ENCODE results near the gene PCK2. TPM values are rescaled to one million over a fixed set of nuclear protein-coding genes. Genes with fewer than 3 reads are reported as not detected.

The PCK2 gene
- polyA plus RNA-seq, 1 donor from 2014 or later, result 1.2 TPM

DNA sequence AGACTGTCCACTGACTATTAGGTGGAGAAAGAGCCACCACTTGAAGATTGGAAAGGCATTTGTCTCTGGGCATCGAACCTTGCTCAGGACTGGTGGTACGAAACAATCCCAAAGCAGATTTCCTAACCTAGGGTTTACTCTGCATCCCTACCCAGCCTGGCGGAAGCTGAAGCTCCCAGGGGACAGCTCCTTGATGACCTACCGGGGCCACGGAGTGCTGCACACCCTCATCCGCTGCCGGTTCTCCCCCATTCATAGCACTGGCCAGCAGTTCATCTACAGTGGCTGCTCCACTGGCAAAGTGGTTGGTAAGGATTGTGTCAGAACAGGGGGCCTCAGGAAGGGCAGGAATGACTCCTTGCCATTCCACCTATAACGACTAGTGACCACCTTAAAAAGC, 27.1 kb downstream of the PCK2 start:
- TF ChIP-seq POLR2AphosphoS5 (IDR thresholded peaks at IDR 0.05) (no peak), SMC3 (conservative IDR thresholded peaks at IDR 0.05; ENCODE audit: poor library complexity) (no peak), REST (IDR thresholded peaks at IDR 0.05; ENCODE audit: borderline replicate concordance) (no peak), EZH2 (IDR thresholded peaks at IDR 0.05; ENCODE audit: borderline replicate concordance, insufficient read depth, low read length, poor library complexity, severe bottlenecking) (no peak), TAF1 (IDR thresholded peaks at IDR 0.05; ENCODE audit: low read depth) (no peak), MXI1 (conservative IDR thresholded peaks at IDR 0.05; ENCODE audit: poor library complexity, severe bottlenecking) (no peak), RAD21 (conservative IDR thresholded peaks at IDR 0.05) (no peak), EP300 (conservative IDR thresholded peaks at IDR 0.05; ENCODE audit: poor library complexity, severe bottlenecking) (no peak)
- TF ChIP-seq, protein P1, sequence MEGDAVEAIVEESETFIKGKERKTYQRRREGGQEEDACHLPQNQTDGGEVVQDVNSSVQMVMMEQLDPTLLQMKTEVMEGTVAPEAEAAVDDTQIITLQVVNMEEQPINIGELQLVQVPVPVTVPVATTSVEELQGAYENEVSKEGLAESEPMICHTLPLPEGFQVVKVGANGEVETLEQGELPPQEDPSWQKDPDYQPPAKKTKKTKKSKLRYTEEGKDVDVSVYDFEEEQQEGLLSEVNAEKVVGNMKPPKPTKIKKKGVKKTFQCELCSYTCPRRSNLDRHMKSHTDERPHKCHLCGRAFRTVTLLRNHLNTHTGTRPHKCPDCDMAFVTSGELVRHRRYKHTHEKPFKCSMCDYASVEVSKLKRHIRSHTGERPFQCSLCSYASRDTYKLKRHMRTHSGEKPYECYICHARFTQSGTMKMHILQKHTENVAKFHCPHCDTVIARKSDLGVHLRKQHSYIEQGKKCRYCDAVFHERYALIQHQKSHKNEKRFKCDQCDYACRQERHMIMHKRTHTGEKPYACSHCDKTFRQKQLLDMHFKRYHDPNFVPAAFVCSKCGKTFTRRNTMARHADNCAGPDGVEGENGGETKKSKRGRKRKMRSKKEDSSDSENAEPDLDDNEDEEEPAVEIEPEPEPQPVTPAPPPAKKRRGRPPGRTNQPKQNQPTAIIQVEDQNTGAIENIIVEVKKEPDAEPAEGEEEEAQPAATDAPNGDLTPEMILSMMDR (IDR thresholded peaks at IDR 0.05; ENCODE audit: poor library complexity, severe bottlenecking), result no peak
- Histone ChIP-seq H3F3A (ENCODE audit: insufficient read depth, low read length, poor library complexity, severe bottlenecking) (no peaks in the 10 kb centered on the region), H2AFZ (ENCODE audit: low read depth, low read length) (no peak overlapping the region), H3K27me3 (ENCODE audit: insufficient read depth, low read depth, low read length) (no peaks in the 10 kb centered on the region), H3K9me2 (ENCODE audit: insufficient read depth, low read length) (no peaks in the 10 kb centered on the region), H3K4me3 (ENCODE audit: low read length) (no peak overlapping the region), H4K20me1 (ENCODE audit: insufficient read depth) (no peaks in the 10 kb centered on the region), H3K27ac (ENCODE audit: low read length) (no peak overlapping the region), H3K9ac (ENCODE audit: low read length) (no peak overlapping the region), H3K79me2 (replicated peaks; ENCODE audit: insufficient read depth, low read length) (peaks cover 3% of the 10 kb centered on the region), H3K36me3 (ENCODE audit: insufficient read depth, low read length) (no peaks in the 10 kb centered on the region), H3K4me2 (ENCODE audit: low read length) (no peak overlapping the region), H3K9me3 (ENCODE audit: low read length) (no peaks in the 10 kb centered on the region)

GRCh38 chr14:24122416-24122815, 28.3 kb downstream of the PCK2 start:
- no peak overlapping the region for H2AFZ ChIP-seq (ENCODE audit: low read depth, low read length)
- no peak overlapping the region for H3K4me2 ChIP-seq (ENCODE audit: low read length)
- H3K9me3 ChIP-seq (ENCODE audit: low read length), result no peaks in the 10 kb centered on the region
- no peak overlapping the region for H3K9ac ChIP-seq (ENCODE audit: low read length)
- no peaks in the 10 kb centered on the region for H3K27me3 ChIP-seq (ENCODE audit: insufficient read depth, low read depth, low read length)
- H3K4me3 ChIP-seq (ENCODE audit: low read length), result no peak overlapping the region
- no peaks in the 10 kb centered on the region for H3F3A ChIP-seq (ENCODE audit: insufficient read depth, low read length, poor library complexity, severe bottlenecking)
- no peaks in the 10 kb centered on the region for H3K36me3 ChIP-seq (ENCODE audit: insufficient read depth, low read length)
- no peaks in the 10 kb centered on the region for H3K9me2 ChIP-seq (ENCODE audit: insufficient read depth, low read length)
- TF ChIP-seq EZH2 (IDR thresholded peaks at IDR 0.05; ENCODE audit: borderline replicate concordance, insufficient read depth, low read length, poor library complexity, severe bottlenecking) (no peak), RAD21 (conservative IDR thresholded peaks at IDR 0.05) (no peak)
- H3K79me2 ChIP-seq (replicated peaks; ENCODE audit: insufficient read depth, low read length), result no peaks in the 10 kb centered on the region
- no peaks in the 10 kb centered on the region for H4K20me1 ChIP-seq (ENCODE audit: insufficient read depth)
- H3K27ac ChIP-seq (ENCODE audit: low read length), result no peak overlapping the region

DNA sequence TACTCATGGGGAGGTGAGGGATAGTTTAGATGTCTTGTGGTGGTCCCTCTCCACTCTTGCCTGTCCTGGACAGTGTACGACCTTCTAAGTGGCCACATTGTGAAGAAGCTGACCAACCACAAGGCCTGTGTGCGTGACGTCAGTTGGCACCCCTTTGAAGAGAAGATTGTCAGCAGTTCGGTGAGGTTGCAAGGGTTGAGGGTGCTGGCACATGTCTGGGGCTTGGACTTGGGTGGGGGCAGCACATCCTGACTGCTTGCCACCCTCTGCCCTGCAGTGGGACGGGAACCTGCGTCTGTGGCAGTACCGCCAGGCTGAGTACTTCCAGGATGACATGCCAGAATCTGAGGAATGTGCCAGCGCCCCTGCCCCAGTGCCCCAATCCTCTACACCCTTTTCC, 28.8 kb downstream of the PCK2 start:
- TF ChIP-seq, protein P1 (IDR thresholded peaks at IDR 0.05; ENCODE audit: poor library complexity, severe bottlenecking), result no peak
- TF ChIP-seq EZH2 (IDR thresholded peaks at IDR 0.05; ENCODE audit: borderline replicate concordance, insufficient read depth, low read length, poor library complexity, severe bottlenecking) (no peak), TAF1 (IDR thresholded peaks at IDR 0.05; ENCODE audit: low read depth) (no peak), SMC3 (conservative IDR thresholded peaks at IDR 0.05; ENCODE audit: poor library complexity) (no peak), POLR2AphosphoS5 (IDR thresholded peaks at IDR 0.05) (no peak), MXI1 (conservative IDR thresholded peaks at IDR 0.05; ENCODE audit: poor library complexity, severe bottlenecking) (no peak), REST (IDR thresholded peaks at IDR 0.05; ENCODE audit: borderline replicate concordance) (no peak), EP300 (conservative IDR thresholded peaks at IDR 0.05; ENCODE audit: poor library complexity, severe bottlenecking) (no peak)
- H3K9ac ChIP-seq (ENCODE audit: low read length), result no peak overlapping the region
- no peaks in the 10 kb centered on the region for H4K20me1 ChIP-seq (ENCODE audit: insufficient read depth)
- H3F3A ChIP-seq (ENCODE audit: insufficient read depth, low read length, poor library complexity, severe bottlenecking), result no peaks in the 10 kb centered on the region
- no peak overlapping the region for H3K4me3 ChIP-seq (ENCODE audit: low read length)
- H3K36me3 ChIP-seq (ENCODE audit: insufficient read depth, low read length), result no peaks in the 10 kb centered on the region
- H3K27ac ChIP-seq (ENCODE audit: low read length), result no peak overlapping the region
- H3K79me2 ChIP-seq (replicated peaks; ENCODE audit: insufficient read depth, low read length), result no peaks in the 10 kb centered on the region
- no peaks in the 10 kb centered on the region for H3K27me3 ChIP-seq (ENCODE audit: insufficient read depth, low read depth, low read length)
- H2AFZ ChIP-seq (ENCODE audit: low read depth, low read length), result no peak overlapping the region
- no peak overlapping the region for H3K4me2 ChIP-seq (ENCODE audit: low read length)
- no peaks in the 10 kb centered on the region for H3K9me3 ChIP-seq (ENCODE audit: low read length)
- no peaks in the 10 kb centered on the region for H3K9me2 ChIP-seq (ENCODE audit: insufficient read depth, low read length)

Data from neural cell (in vitro differentiated cells).